Mesenchymal stem cell (in vitro differentiated cells and primary cell): ENCODE measurements around the gene FRAS1.

Source experiments
- DNase-seq: peaks from one replicate; pipeline ENCODE4 v3.0.0-alpha.2; 2013
- H2AFZ ChIP-seq: one replicate; pipeline ENCODE4 v1.6.1; 2013; ENCODE audit warnings: low read depth, mild to moderate bottlenecking, control low read depth, inconsistent platforms, low read length, moderate library complexity
- H2AK5ac ChIP-seq: 2 replicates; pipeline ENCODE4 v1.6.1; 2013; ENCODE audit warnings: low read length, moderate library complexity, mild to moderate bottlenecking, inconsistent platforms; ENCODE audit not compliant: severe bottlenecking
- H2BK120ac ChIP-seq: one replicate; pipeline ENCODE4 v1.6.1; 2013; ENCODE audit warnings: low read depth, mild to moderate bottlenecking, inconsistent platforms, low read length, moderate library complexity
- H2BK12ac ChIP-seq, 2 experiments: one replicate each; pipeline ENCODE4 v1.6.1; 2013; ENCODE audit warnings: inconsistent platforms in 2 of 2, low read length in 2 of 2, mild to moderate bottlenecking in 2 of 2, moderate library complexity in 2 of 2, control low read depth in 1 of 2
- H2BK15ac ChIP-seq: one replicate; pipeline ENCODE4 v1.6.1; 2013; ENCODE audit warnings: mild to moderate bottlenecking, low read depth, inconsistent platforms; ENCODE audit not compliant: poor library complexity, severe bottlenecking
- H2BK5ac ChIP-seq: 2 replicates; pipeline ENCODE4 v1.6.1; 2013; ENCODE audit warnings: low read depth, mild to moderate bottlenecking, low read length, control low read depth, inconsistent platforms; ENCODE audit not compliant: poor library complexity, severe bottlenecking
- H3K14ac ChIP-seq, 2 experiments: one replicate each; pipeline ENCODE4 v1.6.1; 2013; ENCODE audit warnings: inconsistent platforms in 2 of 2, low read length in 2 of 2, control low read depth in 1 of 2, mild to moderate bottlenecking in 1 of 2, moderate library complexity in 1 of 2
- H3K18ac ChIP-seq, 2 experiments: one replicate each; pipeline ENCODE4 v1.6.1; 2013; ENCODE audit warnings: inconsistent platforms in 2 of 2, low read length in 2 of 2, control low read depth in 1 of 2, low read depth in 1 of 2, mild to moderate bottlenecking in 1 of 2
- H3K23ac ChIP-seq, 2 experiments: one replicate each; pipeline ENCODE4 v1.6.1; 2013; ENCODE audit warnings: inconsistent platforms in 2 of 2, low read length in 2 of 2, mild to moderate bottlenecking in 2 of 2, moderate library complexity in 2 of 2, control low read depth in 1 of 2
- H3K27ac ChIP-seq: 2 replicates; pipeline ENCODE4 v1.5.1; 2013; ENCODE audit warnings: mild to moderate bottlenecking, moderate library complexity, low read length, control low read depth, inconsistent platforms; ENCODE audit not compliant: poor library complexity, severe bottlenecking
- H3K27me3 ChIP-seq, 2 experiments: 2 replicates each; pipeline versions ENCODE4 v1.6.1 to v1.7.0; 2013; ENCODE audit warnings: low read length in 2 of 2, mild to moderate bottlenecking in 2 of 2, moderate library complexity in 2 of 2, control low read depth in 1 of 2, inconsistent platforms in 1 of 2; ENCODE audit not compliant: control insufficient read depth in 1 of 2, insufficient read depth in 1 of 2
- H3K36me3 ChIP-seq, 2 experiments: 2 replicates each; pipeline versions ENCODE4 v1.6.1 to v1.7.0; 2013; ENCODE audit warnings: low read length in 2 of 2, control low read depth in 1 of 2, inconsistent platforms in 1 of 2, low read depth in 1 of 2, mild to moderate bottlenecking in 1 of 2; ENCODE audit not compliant: insufficient read depth in 2 of 2, control insufficient read depth in 1 of 2
- H3K4ac ChIP-seq, 2 experiments: one replicate each; pipeline ENCODE4 v1.6.1; 2013; ENCODE audit warnings: inconsistent platforms in 2 of 2, low read length in 2 of 2, mild to moderate bottlenecking in 2 of 2, moderate library complexity in 2 of 2, control low read depth in 1 of 2, low read depth in 1 of 2
- H3K4me1 ChIP-seq: 2 replicates; pipeline ENCODE4 v1.6.1; 2013; ENCODE audit warnings: low read depth, low read length, control low read depth; ENCODE audit not compliant: control insufficient read depth, insufficient read depth
- H3K4me2 ChIP-seq: 2 replicates; pipeline ENCODE4 v1.6.1; 2013; ENCODE audit warnings: low read length, mild to moderate bottlenecking, inconsistent platforms; ENCODE audit not compliant: poor library complexity, severe bottlenecking
- H3K4me3 ChIP-seq, 2 experiments: 2 replicates each; pipeline versions ENCODE4 v1.5.1 to v1.7.0; 2013; ENCODE audit warnings: low read length in 2 of 2, mild to moderate bottlenecking in 2 of 2, control low read depth in 1 of 2, low read depth in 1 of 2; ENCODE audit not compliant: insufficient read depth in 1 of 2
- H3K79me1 ChIP-seq: replicated peaks from 2 replicates; pipeline ENCODE4 v1.6.1; 2013; ENCODE audit warnings: mild to moderate bottlenecking, control low read depth, low read length, inconsistent platforms; ENCODE audit not compliant: poor library complexity, severe bottlenecking
- H3K9ac ChIP-seq: 2 replicates; pipeline ENCODE4 v1.7.0; 2013; ENCODE audit warnings: mild to moderate bottlenecking, low read length, moderate library complexity
- H3K9me3 ChIP-seq: 2 replicates; pipeline ENCODE4 v1.7.0; 2013; ENCODE audit warnings: mild to moderate bottlenecking, low read length; ENCODE audit not compliant: control insufficient read depth
- H4K8ac ChIP-seq: one replicate; pipeline ENCODE4 v1.6.1; 2013; ENCODE audit warnings: inconsistent platforms, mild to moderate bottlenecking, low read length, moderate library complexity
- H4K91ac ChIP-seq: one replicate; pipeline ENCODE4 v1.6.1; 2013; ENCODE audit warnings: mild to moderate bottlenecking, low read length, inconsistent platforms
- WGBS: methylation state at CpG from one replicate; pipeline ENCODE4 v1.1.7; 2013; ENCODE audit warnings: mixed read lengths; 5-methylcytosine and 5-hydroxymethylcytosine counted together

The FRAS1 gene

GRCh38 chr4:78560296-78560963 lies 503.3 kb downstream of the FRAS1 start:
- Histone ChIP-seq H3K4ac (peak overlapping the region in 1 of 2 experiments; percentile 67), H2AK5ac (no peak overlapping the region), H3K27ac (no peak overlapping the region), H2BK5ac (no peak overlapping the region), H3K36me3 (no peaks in the 10 kb centered on the region), H3K79me1 (peaks cover 2% of the 10 kb centered on the region), H2BK12ac (peak overlapping the region in 1 of 2 experiments; percentile 92), H3K9ac (no peak overlapping the region), H4K91ac (no peak overlapping the region), H3K4me2 (no peak overlapping the region), H3K18ac (peak overlapping the region in 1 of 2 experiments; percentile 78), H4K8ac (no peak overlapping the region), H2BK120ac (no peak overlapping the region), H3K9me3 (no peaks in the 10 kb centered on the region), H2AFZ (no peak overlapping the region), H3K4me3 (no peak overlapping the region), H3K27me3 (no peaks in the 10 kb centered on the region), H3K14ac (peak overlapping the region in 1 of 2 experiments; percentile 55), H3K23ac (no peak overlapping the region), H3K4me1 (peaks cover 3% of the 10 kb centered on the region), H2BK15ac (no peak overlapping the region)
- 76% methylated on average over 2 of the region's 2 CpGs for WGBS
- peak; percentile 74 for DNase-seq

- no peak overlapping the region for H2BK15ac ChIP-seq
- no peak overlapping the region for H2BK5ac ChIP-seq
- H3K9me3 ChIP-seq = no peaks in the 10 kb centered on the region
- no peak overlapping the region for H2BK120ac ChIP-seq
- H3K14ac ChIP-seq = no peak overlapping the region
- H2AFZ ChIP-seq = no peak overlapping the region
- H3K4ac ChIP-seq = no peak overlapping the region
- peak overlapping the region in 1 of 2 experiments; percentile 75 for H2BK12ac ChIP-seq
- H3K4me3 ChIP-seq = no peak overlapping the region
- no peak overlapping the region for H2AK5ac ChIP-seq
- no peak overlapping the region for H4K8ac ChIP-seq
- no peak overlapping the region for H3K4me2 ChIP-seq
- H3K36me3 ChIP-seq = no peaks in the 10 kb centered on the region
- H3K18ac ChIP-seq = no peak overlapping the region
- peaks cover 5% of the 10 kb centered on the region for H3K4me1 ChIP-seq
- H3K23ac ChIP-seq = no peak overlapping the region
- DNase-seq = no peak
- no peak overlapping the region for H3K9ac ChIP-seq
- H4K91ac ChIP-seq = no peak overlapping the region
- peaks cover 2% of the 10 kb centered on the region for H3K79me1 ChIP-seq
- no peaks in the 10 kb centered on the region for H3K27me3 ChIP-seq
- H3K27ac ChIP-seq = peak overlapping the region; percentile 7
Measured at GRCh38 chr4:78561677-78562076, 504.6 kb downstream of the FRAS1 start.

DNA sequence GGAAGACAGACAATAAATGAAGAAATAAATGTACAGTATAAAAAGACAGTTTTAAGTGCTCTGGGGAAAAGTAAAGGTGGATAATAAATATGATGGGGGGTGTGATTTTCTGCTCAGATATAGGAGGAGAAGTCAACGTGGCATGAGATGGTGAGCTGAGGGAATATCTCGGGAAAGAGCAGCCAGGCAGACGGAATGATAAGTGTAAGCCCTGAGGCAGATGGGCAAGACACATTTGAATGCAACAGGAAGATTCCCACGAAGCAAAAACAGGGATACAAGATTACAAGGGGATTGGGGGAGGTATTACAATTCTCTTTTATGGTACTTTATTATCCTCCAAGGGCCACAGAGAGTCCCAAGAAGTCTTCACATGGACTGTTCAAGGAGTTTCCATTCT lies 505.6 kb downstream of the FRAS1 start:
- no peak overlapping the region for H3K9ac ChIP-seq
- H2BK120ac ChIP-seq = no peak overlapping the region
- H3K23ac ChIP-seq = no peak overlapping the region
- H3K9me3 ChIP-seq = no peaks in the 10 kb centered on the region
- peaks cover 2% of the 10 kb centered on the region for H3K79me1 ChIP-seq
- DNase-seq = no peak
- peak overlapping the region in 1 of 2 experiments; percentile 37 for H3K4ac ChIP-seq
- peaks cover 7% of the 10 kb centered on the region for H3K4me1 ChIP-seq
- no peak overlapping the region for H3K27ac ChIP-seq
- H3K4me2 ChIP-seq = no peak overlapping the region
- H3K14ac ChIP-seq = no peak overlapping the region
- H2BK12ac ChIP-seq = no peak overlapping the region
- no peak overlapping the region for H2BK5ac ChIP-seq
- H3K4me3 ChIP-seq = no peak overlapping the region
- H2AK5ac ChIP-seq = peak overlapping the region; percentile 64
- 90% methylated on average over 3 of the region's 4 CpGs for WGBS
- no peak overlapping the region for H4K8ac ChIP-seq
- no peak overlapping the region for H3K18ac ChIP-seq
- H3K27me3 ChIP-seq = no peaks in the 10 kb centered on the region
- no peaks in the 10 kb centered on the region for H3K36me3 ChIP-seq
- H2AFZ ChIP-seq = no peak overlapping the region
- no peak overlapping the region for H4K91ac ChIP-seq
- H2BK15ac ChIP-seq = no peak overlapping the region

DNA sequence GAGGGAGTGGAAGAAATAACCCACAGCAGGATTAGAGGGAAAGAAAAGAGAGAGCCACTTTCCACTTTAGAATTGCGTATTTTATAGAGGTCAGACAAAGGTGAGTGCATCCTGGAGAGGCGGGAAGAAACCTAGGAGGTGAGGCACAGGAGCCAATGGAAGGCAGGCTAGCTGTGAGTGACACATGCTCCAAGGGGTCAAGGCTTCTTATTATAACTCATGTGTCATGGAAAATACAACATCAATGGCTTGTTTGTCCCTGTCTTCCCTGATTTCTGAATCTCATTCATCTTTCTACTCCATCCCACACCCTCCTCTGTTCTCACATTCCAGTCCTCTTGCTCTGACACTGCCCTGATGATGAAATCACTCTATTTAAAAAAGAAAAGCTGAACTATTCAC lies 508.8 kb downstream of the FRAS1 start:
- H2BK12ac ChIP-seq = peak overlapping the region in 1 of 2 experiments; percentile 60
- no peak overlapping the region for H3K4me2 ChIP-seq
- H4K8ac ChIP-seq = no peak overlapping the region
- H3K79me1 ChIP-seq = peaks cover 2% of the 10 kb centered on the region
- H3K23ac ChIP-seq = no peak overlapping the region
- no peak overlapping the region for H2AK5ac ChIP-seq
- no peak overlapping the region for H2BK15ac ChIP-seq
- H3K36me3 ChIP-seq = no peaks in the 10 kb centered on the region
- no peaks in the 10 kb centered on the region for H3K9me3 ChIP-seq
- no peak overlapping the region for H3K18ac ChIP-seq
- no peak overlapping the region for H3K14ac ChIP-seq
- H2AFZ ChIP-seq = no peak overlapping the region
- no peak overlapping the region for H3K4me3 ChIP-seq
- H4K91ac ChIP-seq = no peak overlapping the region
- whole genome bisulfite sequencing = 83% methylated on average over 2 of the region's 2 CpGs
- no peak overlapping the region for H3K27ac ChIP-seq
- no peak overlapping the region for H2BK5ac ChIP-seq
- no peak overlapping the region for H3K9ac ChIP-seq
- peak overlapping the region in 1 of 2 experiments; percentile 49 for H3K4ac ChIP-seq
- H2BK120ac ChIP-seq = no peak overlapping the region
- H3K4me1 ChIP-seq = peaks cover 10% of the 10 kb centered on the region
- DNase-seq = peak; percentile 40
- H3K27me3 ChIP-seq = no peaks in the 10 kb centered on the region
